HG02943 (cell line): ENCODE results near the gene EI24.
"Not testable (repeated sequence)": the region's sequence is repeated elsewhere in the genome, so short reads cannot be mapped to it uniquely, and the experiment has no call there.

ENCODE experiments used
- ATAC-seq: cut with Tn5 transposase; IDR thresholded peaks from one replicate; pipeline ENCODE4 v1.9.1; 2021; ENCODE audit warnings: mild to moderate bottlenecking, low read depth, moderate library complexity; ENCODE audit not compliant: unreplicated experiment

The EI24 gene

DNA sequence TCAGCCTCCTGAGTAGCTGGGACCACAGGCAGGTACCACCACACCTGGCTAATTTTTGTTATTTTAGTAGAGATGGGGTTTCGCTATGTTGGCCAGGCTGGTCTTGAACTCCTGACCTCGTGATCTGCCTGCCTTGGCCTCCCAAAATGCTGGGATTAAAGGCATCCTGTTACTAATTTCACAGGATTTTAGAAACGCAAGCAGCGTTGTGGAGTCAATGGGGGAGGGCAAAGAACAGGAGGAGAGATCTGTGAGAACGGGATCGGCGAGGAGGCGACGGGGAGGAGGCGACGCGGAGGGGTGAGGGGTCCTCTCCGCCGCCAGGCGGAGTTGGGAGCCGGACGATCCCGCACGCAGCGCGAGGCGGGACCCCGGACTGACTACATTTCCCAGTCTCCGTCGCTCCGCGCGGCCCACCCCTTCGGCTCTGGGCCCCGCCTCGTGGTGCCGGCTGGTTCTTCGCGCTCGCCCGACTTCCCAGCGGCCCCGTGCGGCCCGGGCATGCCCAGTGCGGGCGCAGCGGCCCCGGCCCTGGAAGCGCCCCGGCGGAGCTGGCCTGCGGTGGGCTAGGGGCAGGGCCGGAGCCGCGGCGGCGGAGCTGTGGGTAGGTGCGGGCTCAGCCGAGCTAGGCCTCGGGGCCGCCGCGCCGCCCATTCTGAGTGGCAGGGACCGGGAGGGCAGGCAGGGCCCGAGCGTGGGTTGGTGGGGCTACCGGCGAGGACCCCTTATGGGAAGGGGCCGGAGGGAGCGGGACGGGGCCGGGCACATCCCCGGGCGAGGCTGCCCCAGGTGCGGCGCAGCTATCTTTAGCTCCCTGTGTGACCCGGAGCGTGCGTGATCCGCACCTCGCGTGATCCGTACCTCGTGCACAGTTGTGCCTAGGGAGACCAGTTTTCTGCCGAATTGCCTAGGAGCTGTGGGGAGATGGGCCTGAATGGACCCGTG is at the start of gene EI24:
Gene EI24, plus strand, starts transcription at position 508 of the 945 bp plus-strand sequence. CDS start 3,051 bp downstream, outside the sequence.
- peak; percentile 95 for ATAC-seq

DNA sequence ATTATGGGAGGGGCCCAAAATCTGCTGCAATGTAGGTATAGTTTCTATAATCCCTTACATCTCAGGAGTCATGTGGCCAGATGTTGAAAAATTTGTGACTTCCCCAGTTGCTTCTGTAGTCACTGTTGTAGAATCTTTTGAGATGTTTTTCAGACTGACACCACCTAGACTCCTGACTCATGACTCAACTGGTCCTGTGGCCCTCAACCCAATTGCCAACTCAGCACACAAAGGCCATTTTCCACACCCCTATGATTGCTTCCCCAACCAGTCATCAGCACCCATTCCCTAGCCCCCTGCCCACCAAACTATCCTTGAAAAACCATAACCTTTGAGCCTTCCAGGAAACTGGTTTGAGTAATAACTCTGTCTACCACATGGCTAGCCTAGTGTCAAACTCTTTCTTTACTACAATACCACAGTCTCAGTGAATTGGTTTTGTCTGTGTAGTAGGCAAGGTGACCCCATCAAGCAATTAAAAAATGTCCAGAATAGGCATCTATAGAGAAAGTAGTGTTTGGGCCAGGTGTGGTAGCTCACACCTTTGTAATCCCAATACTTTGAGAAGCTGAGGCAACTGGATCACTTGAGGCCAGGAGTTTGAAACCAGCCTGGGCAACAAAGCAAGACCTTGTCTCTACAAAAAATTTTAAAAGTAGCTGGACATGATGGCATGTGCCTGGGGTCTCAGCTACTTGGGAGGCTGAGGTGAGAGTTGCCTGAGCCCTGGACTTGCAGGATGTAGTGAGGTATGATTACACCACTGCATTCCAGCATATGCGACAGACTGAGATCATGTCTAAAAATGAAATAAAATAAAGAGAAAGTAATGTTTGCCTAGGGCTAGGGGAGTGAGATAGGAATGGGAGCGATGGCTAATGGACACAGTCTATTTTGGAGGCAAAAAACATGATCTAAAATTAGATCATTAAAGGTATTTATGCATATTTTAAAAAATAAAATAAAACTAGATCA is 49.1 kb upstream of the EI24 start:
- ATAC-seq = no peak

DNA sequence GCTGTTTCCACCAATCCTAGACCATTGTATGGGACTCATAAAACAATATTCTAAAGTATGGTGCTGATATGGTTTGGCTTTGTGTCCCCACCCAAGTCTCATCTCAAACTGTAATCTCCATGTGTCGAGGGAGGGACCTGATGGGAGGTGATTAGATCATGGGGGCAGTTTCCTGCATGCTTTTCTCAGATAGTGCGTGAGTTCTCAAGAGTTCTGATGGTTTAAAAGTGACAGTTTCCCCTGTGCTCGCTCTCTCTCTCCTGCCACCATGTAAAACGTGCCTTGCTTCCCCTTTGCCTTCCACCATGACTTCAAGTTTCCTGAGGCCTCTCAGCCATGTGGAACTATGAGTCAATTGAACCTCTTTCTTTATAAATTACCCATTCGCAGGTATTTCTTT is 44.0 kb upstream of the EI24 start:
- no peak for ATAC-seq

DNA sequence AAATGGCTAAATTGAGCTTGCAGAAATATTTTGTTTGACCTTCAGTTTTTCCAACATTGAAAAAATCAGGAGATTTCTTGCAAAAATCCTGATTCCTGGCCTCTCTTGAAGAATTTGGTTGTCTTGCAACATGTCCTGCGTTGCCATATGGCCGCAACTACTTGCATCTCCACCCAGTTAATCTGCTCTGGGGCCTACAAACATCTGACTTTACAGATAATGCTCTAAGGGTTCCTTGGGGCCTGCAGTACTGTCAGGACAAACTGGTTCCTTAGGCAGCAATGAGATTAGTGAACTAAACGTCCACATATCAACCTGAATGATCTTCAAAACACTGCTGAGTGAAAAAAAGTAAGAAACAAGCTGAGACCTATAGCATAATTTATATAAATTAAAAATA is 36.6 kb upstream of the EI24 start:
- ATAC-seq = no peak

DNA sequence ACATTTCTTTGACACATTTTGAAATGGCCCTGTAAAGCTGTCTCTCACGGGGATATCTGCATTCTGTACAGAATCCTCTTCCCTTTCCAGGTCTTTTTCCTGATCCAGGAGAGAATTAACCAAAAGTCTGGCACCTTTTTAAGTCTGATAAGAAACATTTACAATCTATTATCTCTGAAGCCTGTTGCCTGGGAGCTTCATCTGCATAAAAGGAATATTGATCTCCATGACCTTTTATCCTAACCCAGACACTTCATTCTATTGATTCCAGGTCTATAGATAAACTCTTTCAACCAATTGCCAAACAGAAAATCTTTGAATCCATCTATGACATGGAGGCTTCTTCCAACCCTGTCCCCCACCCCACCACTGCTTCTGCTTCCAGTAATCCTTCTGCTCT is 33.7 kb upstream of the EI24 start:
- no peak for ATAC-seq

DNA sequence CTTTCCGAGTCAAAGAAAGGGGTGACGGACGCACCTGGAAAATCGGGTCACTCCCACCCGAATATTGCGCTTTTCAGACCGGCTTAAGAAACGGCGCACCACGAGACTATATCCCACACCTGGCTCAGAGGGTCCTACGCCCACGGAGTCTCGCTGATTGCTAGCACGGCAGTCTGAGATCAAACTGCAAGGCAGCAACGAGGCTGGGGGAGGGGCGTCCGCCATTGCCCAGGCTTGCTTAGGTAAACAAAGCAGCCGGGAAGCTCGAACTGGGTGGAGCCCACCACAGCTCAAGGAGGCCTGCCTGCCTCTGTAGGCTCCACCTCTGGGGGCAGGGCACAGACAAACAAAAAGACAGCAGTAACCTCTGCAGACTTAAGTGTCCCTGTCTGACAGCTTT is 32.4 kb upstream of the EI24 start:
- ATAC-seq = not testable (repeated sequence)

DNA sequence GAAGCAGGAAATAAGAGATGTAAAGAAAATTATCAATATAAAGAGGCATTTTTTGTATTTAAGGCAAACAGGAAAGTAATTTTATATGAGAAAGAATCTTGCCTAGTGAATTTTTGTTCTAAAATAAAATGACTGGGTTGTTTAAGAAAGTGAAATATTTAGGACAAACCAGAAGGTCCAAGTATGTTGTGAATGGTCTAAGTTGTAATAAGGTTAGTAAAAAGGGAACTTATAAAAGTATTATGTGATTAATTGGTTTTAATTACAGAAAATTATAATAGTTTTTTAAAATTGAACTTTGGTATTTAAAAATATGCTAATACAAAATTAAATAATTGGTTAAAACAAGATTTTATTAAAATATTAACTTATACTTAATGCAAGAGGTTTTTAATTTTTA is 26.6 kb upstream of the EI24 start:
- ATAC-seq = no peak

DNA sequence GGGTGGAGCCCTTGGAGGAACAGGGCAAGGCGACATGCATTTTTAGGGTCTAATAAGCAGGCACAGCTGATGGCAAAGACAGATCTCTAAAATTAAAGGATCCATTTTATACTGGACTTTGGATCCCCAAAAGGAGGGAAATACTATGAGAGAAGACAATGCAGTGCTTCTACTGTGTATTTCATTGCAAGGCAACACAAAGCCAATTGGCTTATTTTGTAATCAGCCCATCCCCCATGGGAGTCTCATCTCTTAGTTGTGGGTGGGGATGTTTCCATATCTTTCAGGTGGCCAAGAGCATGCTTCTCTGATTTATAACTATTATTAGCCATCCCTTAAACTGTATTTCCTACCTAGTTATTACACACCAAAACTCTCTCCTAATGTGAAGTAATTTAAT is 18.5 kb upstream of the EI24 start:
- no peak for ATAC-seq

DNA sequence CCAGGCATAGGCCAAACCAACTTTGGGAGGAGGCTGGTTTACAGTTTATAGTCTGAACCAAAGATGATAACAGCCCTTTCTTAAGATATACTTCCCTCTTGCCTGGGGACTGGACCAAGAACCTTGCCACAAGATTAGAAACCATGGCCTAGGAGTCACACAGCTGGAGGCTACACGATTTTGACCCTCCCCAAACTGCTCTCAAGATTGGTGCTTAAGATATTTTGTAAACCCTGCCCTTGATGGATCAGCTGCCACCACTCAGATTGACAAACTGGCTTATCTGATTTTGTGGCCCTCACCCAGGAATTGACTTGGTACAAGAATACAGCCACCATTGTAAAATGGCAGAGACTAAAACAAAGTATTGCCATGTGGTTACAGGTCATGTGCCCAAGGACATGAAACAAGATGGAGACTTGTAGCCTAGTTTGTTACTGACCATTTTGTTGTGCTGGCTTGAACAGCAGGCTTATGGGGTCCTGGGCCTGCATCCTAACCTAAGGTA is 17.4 kb upstream of the EI24 start:
- no peak for ATAC-seq

DNA sequence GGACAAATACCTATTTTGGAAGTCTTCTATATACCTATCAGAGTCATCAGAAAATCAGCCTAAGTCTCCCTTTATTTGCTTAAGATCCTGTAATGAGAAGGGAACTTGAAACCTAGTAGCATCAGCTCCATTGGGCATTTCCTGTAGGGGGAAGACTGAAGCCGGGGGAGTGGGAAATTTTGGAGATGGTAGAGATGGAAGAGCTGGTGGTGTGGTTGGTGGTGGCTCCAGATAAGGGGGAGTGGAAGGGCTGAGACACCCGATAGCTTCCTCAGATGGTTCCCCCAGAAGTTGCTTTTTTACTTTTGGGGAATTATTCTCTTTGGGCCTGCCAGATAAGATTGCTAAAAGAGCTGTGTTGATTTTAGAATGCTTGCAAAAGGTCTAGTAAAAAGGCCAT is 16.4 kb upstream of the EI24 start:
- ATAC-seq = no peak

DNA sequence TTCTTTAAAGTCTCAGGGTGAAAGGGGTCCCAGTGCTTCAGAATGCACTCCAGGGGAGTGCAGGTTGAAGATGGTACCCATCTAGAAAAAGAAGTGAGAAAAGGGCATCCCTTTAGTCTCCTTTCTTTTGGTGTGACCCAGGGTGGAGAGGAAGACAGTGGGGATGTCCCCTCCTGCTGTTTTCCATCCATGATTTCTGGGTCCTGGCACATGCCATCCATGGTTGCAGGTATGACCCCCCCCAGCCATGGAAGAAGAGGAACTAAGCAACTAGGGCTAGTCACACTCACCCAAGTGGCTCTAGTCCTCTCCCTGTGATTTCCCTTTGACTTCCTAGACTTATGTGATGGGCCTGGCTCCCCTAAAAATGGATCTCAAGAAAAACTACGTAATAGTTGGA is 15.9 kb upstream of the EI24 start:
- no peak for ATAC-seq

DNA sequence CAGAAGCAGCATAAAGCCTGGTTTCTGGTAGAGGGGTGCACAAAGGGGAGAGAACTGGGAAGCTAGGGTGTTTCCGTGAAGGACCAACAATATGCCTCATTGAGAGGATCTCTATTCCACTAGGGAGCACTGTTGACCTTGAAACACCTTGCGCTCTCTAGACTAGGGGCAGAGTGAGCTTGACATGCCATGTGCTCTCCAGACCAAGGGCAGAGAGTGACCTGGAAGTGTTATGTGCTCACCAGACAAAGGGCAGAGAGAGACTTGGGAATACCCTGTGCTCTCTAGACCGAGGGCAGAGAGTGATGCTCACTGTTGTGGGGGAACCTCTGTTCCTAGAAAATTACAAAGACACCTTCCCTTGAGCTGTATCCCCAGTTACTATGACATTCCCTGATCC is 15.2 kb upstream of the EI24 start:
- no peak for ATAC-seq

DNA sequence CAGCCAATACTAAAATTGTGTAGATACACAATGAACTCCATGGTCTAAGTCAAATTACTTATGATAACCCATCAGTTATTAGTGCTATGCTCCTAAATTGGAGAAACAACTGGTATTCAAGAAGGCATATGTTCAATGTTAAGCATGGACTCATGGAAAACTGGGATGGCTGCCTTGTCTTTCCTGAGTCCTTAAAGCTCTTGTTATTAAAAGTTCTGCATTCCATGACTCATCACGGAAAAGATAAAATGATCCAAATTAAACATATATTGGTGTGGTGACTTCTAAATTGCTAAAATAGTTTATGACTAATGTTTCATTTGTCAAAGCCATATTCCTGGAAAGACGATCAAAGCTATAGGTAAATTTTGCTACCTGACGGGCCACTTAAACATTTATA is 9.4 kb upstream of the EI24 start:
- ATAC-seq = no peak

DNA sequence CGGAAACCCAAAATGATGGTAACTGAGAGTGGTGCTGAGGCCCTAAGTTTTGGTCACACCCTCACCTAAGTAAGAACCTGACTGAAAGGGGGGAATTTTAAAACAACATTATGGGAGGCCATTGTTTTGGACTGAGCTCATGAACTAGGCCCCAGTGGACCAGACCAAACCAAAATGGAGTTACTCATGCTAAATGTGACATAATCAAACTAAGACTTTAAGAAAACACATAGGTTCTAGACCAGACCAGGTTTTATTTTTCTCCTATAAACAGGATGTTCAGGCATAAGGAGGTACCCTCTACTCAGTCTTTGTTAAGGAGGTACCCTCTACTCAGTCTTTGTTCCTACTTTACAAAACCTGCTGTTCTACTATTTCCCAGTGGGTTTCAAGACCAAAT is 7.4 kb upstream of the EI24 start:
- no peak for ATAC-seq

DNA sequence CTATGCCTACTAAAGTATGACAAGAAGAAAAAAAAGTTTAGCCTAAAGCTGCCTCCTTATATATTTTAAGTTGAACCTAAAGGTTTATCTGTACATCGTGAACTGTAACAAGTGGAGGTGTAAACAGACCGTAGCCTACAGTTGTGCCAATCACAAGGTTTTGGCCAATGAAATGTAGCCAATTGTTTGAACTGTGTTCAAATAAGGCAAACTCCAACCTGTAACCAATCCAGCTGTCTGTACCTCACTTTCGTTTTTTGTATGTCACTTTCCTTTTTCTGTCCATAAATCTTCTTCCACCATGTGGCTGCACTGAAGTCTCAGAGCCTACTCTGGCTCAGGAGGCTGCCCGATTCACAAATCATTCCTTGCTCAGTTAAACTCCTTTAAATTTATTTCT is 6.8 kb upstream of the EI24 start:
- ATAC-seq = no peak

DNA sequence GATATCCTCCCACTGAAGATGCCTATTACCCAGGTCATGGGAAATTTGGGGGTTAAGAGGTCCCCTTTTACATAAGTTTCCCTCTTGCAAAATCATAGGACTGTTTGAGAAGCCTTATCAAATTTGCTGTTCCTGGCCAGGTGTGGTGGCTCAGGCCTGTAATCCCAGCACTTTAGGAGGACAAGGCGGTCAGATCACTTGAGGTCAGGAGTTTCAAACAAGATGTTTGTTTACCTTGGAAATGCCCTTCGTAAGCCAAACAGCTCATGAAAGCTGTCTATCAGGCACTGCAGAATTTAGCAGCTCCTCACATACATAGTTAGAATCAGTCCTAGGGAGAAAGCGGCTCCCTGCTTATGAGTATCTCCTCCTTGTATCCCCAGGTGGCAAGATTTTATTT is 4.9 kb upstream of the EI24 start:
- no peak for ATAC-seq

DNA sequence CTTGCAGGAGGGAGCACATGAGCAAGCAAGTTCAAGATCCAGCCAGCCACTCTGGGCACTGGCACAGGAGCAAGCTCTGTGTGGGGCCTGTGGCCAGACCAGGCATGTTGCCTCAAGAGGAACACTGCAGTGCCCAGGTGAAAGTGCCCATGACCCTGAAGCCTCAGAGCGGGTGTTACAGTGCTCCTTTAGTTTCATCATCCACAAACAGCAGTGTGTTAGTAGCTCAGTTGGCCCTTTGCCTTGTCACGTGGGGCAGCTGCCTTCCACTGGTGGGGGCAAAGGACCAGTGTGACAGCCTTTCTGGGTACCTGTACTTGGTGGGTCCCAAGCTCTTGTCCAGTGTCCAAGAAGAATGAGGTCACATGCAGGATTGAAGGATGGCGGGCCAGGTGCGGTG is 3.0 kb upstream of the EI24 start:
- no peak for ATAC-seq

DNA sequence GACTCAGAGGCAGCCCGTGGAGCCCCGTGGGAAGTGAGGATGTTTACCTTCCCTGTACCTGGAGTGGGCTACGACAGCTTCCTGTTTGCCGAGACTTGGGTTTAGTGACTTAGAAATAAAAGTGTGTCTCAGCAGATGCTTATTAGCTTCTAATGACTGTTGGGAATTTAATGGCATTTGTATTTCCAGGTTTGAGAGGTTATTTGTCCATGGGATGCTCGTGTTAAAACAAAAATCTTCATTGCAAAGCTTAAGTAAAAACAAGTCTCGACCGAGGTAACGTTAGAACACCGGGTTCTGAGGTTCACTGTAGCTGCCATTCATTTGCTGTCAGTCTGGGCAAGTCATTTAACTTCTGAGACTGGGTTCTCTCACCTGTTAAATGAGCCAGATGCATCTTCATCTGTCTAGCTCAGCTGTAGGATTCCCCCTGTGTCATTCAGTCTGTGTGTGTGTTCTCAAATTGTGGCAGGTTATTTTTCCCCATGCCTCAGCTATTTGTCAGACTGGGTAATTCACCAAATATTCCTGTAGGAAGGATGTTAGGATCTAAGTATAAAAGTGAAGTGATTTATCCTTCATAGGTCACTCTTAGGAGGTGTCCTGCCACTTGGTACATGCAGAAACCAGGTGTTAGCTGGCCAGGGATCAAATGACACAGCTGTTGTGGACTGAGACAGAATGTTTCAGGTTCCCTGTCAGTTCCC is 791 bp downstream of the EI24 start:
- peak; percentile 24 for ATAC-seq

DNA sequence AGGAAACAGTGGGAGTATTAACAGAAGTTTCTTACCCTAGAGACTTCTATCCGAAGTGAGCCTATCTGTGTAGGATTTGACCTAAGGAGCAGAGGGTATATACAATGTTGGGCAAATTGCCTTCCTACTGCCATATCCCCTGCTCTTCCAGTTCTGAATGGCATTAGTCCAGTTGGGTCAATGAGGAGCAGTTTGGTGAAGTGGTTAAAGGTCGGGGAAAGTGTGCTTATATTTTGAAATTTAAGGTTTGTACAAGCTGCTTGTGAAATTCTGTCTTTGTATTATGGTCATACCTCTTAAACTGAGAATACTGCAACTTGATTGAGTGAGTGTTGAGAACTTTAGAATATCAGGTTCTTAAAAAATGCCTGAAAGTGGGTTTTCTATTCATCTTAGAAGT is 1.7 kb downstream of the EI24 start:
- ATAC-seq = no peak

DNA sequence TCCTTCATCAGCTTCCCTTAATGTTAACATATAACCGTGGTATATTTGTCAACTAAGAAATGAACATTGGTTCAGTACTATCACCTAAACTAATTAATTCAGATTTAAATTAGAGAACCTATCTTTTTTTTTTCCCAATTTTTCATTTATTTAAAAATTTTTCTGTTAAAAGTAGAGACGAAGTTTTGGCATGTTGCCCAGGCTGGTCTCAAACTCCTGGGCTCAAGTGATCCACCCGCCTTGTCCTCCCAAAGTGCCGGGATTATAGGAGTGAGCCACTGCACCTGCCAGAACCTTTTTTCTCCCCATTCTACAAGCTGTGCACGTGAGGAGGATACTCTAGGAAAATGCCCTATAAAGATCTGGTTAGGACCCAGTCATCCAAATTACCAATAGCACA is 3.6 kb downstream of the EI24 start:
- no peak for ATAC-seq
